HCT116 (cell line): ENCODE results near the gene ERGIC3.

Experiments
- CEBPB ChIP-seq: IDR thresholded peaks from 2 replicates; pipeline ENCODE4 v1.6.1; 2012; ENCODE audit warnings: low read depth
- CTCF ChIP-seq, 3 experiments: fragments of 200-600 bp in 1 of 3; sonication (generic) in 1 of 3; IDR thresholded peaks in 2 of 3; conservative IDR thresholded peaks in 1 of 3; 2 replicates each; pipeline ENCODE4 v1.5.1; 2012 to 2017; ENCODE audit warnings: low read depth in 2 of 3, low read length in 2 of 3, antibody characterized with exemption in 1 of 3, borderline replicate concordance in 1 of 3, control low read depth in 1 of 3, mild to moderate bottlenecking in 1 of 3, mixed read lengths in 1 of 3, mixed run types in 1 of 3, moderate library complexity in 1 of 3; ENCODE audit not compliant: insufficient read depth in 1 of 3
- EGR1 ChIP-seq: IDR thresholded peaks from 2 replicates; pipeline ENCODE4 v1.6.1; 2012; ENCODE audit warnings: low read depth
- EZH2 ChIP-seq: fragments of 200-600 bp; sonication (generic); IDR thresholded peaks from 2 replicates; pipeline ENCODE4 v1.6.1; 2017; ENCODE audit warnings: antibody characterized with exemption, mixed run types
- EZH2phosphoT487 ChIP-seq: fragments of 200-600 bp; IDR thresholded peaks from 2 replicates; pipeline ENCODE4 v1.6.1; 2018; ENCODE audit warnings: antibody characterized with exemption, borderline replicate concordance
- FOSL1 ChIP-seq: IDR thresholded peaks from 2 replicates; pipeline ENCODE4 v1.6.1; 2012; ENCODE audit warnings: low read depth
- MAX ChIP-seq: IDR thresholded peaks from 2 replicates; pipeline ENCODE4 v1.6.1; 2012
- POLR2A ChIP-seq: IDR thresholded peaks from 2 replicates; pipeline ENCODE4 v1.7.0; 2011; ENCODE audit warnings: borderline replicate concordance; ENCODE audit not compliant: insufficient read depth, insufficient read length; ENCODE audit errors: extremely low read depth
- RAD21 ChIP-seq: IDR thresholded peaks from 2 replicates; pipeline ENCODE4 v1.6.1; 2012; ENCODE audit warnings: low read depth, mild to moderate bottlenecking
- REST ChIP-seq: IDR thresholded peaks from 2 replicates; pipeline ENCODE4 v1.6.1; 2012; ENCODE audit warnings: low read depth
- YY1 ChIP-seq: IDR thresholded peaks from 2 replicates; pipeline ENCODE4 v1.6.1; 2011; ENCODE audit warnings: low read length, low read depth, moderate library complexity, mild to moderate bottlenecking; ENCODE audit not compliant: insufficient replicate concordance; ENCODE audit errors: extremely low read depth
- ZBTB33 ChIP-seq: IDR thresholded peaks from 2 replicates; pipeline ENCODE4 v1.6.1; 2011; ENCODE audit warnings: mild to moderate bottlenecking, low read length, moderate library complexity; ENCODE audit not compliant: insufficient replicate concordance; ENCODE audit errors: extremely low read depth
- ZFX ChIP-seq: fragments of 450-650 bp; IDR thresholded peaks from 2 replicates; pipeline ENCODE4 v1.6.1; 2017
- ZNF274 ChIP-seq: fragments of 200-500 bp; sonication (Bioruptor generic); IDR thresholded peaks from 2 replicates; pipeline ENCODE4 v1.6.1; 2014; ENCODE audit warnings: mild to moderate bottlenecking, low read depth, low read length, inconsistent platforms

GRCh38 chr20:35547329-35547728 lies 5.5 kb downstream of the ERGIC3 start:
- TF ChIP-seq ZNF274: no peak
- TF ChIP-seq CTCF (IDR thresholded peaks at IDR 0.05 in 2 of 3, conservative IDR thresholded peaks at IDR 0.05 in 1 of 3; ENCODE audit: borderline replicate concordance in 1 of 3, insufficient read depth in 1 of 3, low read depth in 2 of 3, low read length in 2 of 3): no peak
- TF ChIP-seq RAD21: no peak
- no peak for TF ChIP-seq EZH2
- TF ChIP-seq ZBTB33: no peak
- no peak for TF ChIP-seq POLR2A
- TF ChIP-seq EGR1: no peak
- no peak for TF ChIP-seq CEBPB
- TF ChIP-seq FOSL1: no peak
- no peak for TF ChIP-seq REST
- TF ChIP-seq EZH2phosphoT487: no peak
- TF ChIP-seq MAX: no peak
- TF ChIP-seq YY1: no peak
- TF ChIP-seq ZFX: no peak
